Mononuclear cell (primary cell): ENCODE results near the gene SULT6B1. TPM values are rescaled to one million over a fixed set of nuclear protein-coding genes. Genes with fewer than 3 reads are reported as not detected.

Experiments used
- H3K27me3 ChIP-seq: 2 replicates; pipeline ENCODE4 v1.6.0; 2011; ENCODE audit warnings: low read length, control low read depth; ENCODE audit not compliant: insufficient read depth
- H3K4me1 ChIP-seq: 2 replicates; pipeline ENCODE4 v1.5.1; 2011; ENCODE audit warnings: mild to moderate bottlenecking, low read length, control low read depth; ENCODE audit not compliant: insufficient read depth
- H3K4me3 ChIP-seq: 2 replicates; pipeline ENCODE4 v1.5.1; 2011; ENCODE audit warnings: mild to moderate bottlenecking, low read length, moderate library complexity
- H3K9me3 ChIP-seq: 2 replicates; pipeline ENCODE4 v1.5.1; 2011; ENCODE audit warnings: low read depth, mild to moderate bottlenecking, control low read depth, low read length
- total RNA-seq: library from RNA; depleted of rRNA; stranded (reverse); fragments of >200 nt; gene quantifications from one replicate; pipeline ENCODE4 v1.2.3, GENCODE V29; 2012

Gene SULT6B1
- total RNA-seq, 1 donor, result not detected

DNA sequence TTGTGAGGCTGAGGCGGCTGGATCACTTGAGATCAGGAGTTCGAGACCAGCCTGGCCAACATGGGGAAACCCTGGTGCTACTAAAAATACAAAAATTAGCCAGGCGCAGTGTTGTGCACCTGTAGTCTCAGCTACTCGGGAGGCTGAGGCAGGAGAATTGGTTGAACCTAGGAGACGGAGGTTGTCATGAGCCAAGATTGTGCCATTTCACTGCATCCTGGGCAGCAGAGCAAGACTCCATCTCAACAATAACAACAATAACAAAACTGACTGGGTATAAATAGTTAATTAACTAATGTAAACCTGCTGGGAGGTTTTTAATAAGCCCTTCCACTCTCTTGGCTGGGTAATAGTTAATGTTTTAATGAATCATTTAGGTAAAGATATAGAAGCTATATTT, 7.8 kb downstream of the SULT6B1 start:
- Histone ChIP-seq H3K4me3 (no peak overlapping the region), H3K4me1 (no peaks in the 10 kb centered on the region), H3K9me3 (no peaks in the 10 kb centered on the region), H3K27me3 (no peaks in the 10 kb centered on the region)

DNA sequence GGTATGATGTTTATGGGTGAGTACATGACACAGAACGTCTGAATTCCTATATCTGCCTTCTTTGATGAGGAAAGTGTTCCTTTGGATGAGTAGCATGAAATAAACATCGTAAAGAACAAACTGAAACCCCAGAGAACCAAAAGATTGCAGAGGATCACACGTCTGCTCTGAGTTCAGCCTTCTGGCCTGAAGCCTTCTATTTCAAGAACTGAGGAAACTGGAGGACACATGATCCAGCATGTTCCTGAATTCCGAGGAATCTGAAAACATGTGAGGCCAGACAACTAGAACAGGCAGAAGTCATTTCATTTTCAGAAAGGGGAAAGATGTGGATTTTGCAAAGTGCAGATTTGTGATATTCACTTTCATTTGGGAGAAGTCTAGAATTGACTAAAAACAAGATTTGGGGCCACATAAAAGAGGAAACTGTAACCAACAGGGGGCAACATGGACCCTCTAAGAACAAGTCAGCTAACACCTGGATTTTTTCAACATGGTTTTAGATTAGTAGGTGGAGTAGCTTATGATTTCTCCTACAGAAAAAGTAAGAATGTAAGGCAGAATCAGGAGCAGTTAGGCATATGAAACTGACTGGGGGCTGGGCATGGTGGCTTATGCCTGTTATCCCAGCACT, 8.3 kb downstream of the SULT6B1 start:
- Histone ChIP-seq H3K4me3 (no peak overlapping the region), H3K27me3 (no peaks in the 10 kb centered on the region), H3K9me3 (no peaks in the 10 kb centered on the region), H3K4me1 (no peaks in the 10 kb centered on the region)

DNA sequence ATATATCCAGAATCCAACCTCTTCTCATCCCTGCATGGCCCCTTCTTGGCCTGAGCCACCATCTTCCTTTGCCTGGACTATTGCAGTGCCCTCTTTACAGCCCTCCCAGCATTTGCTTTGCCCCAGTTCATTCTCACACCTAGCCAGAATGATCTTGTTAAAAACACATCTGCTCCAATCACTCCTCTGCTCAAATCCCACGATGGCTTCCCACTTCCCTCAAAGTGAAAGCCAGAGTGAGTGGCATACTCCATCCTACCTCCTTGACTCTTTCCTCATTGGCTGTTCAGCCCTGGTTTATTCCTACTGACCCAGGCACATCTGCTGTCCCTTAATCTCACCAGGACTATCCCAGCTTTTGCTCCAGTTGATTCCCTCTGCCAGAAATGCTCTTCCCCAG, 14.7 kb downstream of the SULT6B1 start:
- Histone ChIP-seq H3K27me3 (no peaks in the 10 kb centered on the region), H3K9me3 (no peaks in the 10 kb centered on the region), H3K4me1 (no peaks in the 10 kb centered on the region), H3K4me3 (no peak overlapping the region)

DNA sequence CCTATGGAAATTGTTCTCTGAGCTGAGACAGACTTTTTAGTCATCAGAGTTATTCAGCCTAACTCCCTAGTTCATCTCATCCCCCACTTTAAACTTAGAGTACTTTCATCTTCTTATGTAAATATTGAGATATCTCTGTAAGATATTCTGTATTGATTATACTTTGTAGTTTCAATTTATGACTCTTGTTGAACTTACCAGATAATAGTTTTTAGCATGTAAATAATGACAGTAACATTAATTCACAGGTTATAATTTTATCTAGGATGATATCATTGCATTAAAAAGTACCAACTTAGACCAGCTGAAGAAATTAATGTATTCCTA, 16.9 kb downstream of the SULT6B1 start:
- H3K4me3 ChIP-seq, result no peak overlapping the region
- H3K9me3 ChIP-seq, result no peaks in the 10 kb centered on the region
- H3K4me1 ChIP-seq, result no peaks in the 10 kb centered on the region
- H3K27me3 ChIP-seq, result no peaks in the 10 kb centered on the region

DNA sequence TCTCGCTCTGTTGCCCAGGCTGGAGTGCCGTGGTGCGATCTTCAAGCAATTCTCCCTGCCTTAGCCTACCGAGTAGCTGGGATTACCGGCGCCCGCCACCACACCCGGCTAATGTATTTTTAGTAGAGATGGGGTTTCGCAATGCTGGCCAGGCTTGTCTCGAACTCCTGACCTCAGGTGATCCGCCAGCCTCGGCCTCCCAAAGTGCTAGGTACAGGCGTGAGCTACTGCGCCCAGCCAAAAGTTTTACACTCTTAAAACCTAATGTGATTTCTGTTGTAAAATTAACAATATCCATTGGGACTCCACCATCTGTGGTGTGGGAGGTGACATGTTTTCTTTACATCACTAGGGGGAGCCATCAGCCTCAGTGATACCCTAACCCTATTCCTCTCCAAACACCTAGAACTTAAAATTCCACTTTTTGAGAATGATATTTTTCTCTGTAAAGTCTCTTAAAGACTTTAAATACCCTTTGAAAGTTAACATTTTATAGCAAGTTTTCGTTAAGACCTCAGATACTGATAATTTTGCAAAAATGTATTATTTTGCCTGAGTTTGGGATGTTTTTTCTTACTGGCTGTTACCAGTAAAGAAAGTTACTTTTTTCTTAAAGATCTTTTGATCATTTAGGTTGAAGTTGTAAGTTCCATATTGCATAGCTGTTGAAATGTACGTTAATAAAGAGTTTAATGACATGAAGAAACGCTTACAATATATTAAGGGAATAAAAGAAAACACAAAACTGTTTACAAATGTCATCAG, 20.1 kb downstream of the SULT6B1 start:
- Histone ChIP-seq H3K4me1 (no peaks in the 10 kb centered on the region), H3K27me3 (no peaks in the 10 kb centered on the region), H3K9me3 (peaks cover 12% of the 10 kb centered on the region), H3K4me3 (no peak overlapping the region)

DNA sequence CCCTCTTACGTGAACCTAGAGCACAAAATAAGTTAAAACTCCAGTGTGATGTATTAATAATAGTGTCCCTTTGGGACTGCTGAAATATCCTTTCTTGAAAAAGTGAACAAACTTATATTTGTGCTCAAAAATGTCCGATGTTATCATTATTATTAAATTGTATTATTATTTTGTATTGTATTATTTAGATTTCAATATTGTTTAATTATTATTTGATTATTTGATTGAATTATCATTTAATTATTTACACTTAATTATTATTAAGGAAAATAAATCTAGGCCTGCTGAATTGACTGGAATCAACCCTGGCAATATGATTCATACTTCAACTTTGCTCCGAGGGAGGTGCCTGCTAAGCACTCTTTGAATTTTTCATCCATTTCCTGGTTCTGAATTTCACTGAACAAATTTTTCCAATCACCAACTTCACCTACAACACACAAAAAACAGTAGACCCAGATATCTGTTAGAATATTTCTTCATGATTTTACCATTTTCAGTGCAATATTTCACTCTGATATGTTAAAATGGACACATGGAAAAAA, 20.8 kb downstream of the SULT6B1 start:
- H3K4me1 ChIP-seq, result no peaks in the 10 kb centered on the region
- no peaks in the 10 kb centered on the region for H3K27me3 ChIP-seq
- no peak overlapping the region for H3K4me3 ChIP-seq
- H3K9me3 ChIP-seq, result peaks cover 12% of the 10 kb centered on the region

DNA sequence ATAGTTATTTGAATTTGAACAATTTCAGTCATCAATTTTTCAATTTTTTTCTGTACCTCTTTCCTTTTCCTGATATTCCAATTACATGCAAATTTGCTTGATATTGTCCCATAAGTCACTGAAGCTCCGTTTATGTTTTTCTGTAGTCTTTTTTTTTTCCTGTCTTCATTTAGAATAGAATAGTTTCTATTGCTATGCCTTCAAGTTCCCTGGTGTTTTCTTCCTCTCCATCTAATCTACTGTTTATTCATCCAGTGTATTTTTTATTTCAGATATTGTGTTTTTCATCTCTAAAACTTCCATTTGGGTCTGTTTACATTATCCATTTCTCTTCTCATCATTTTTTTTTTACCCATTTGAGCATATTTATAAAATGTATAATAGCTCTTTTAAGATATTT, 23.7 kb downstream of the SULT6B1 start:
- Histone ChIP-seq H3K4me1 (no peaks in the 10 kb centered on the region), H3K4me3 (no peak overlapping the region), H3K9me3 (peaks cover 12% of the 10 kb centered on the region), H3K27me3 (no peaks in the 10 kb centered on the region)

DNA sequence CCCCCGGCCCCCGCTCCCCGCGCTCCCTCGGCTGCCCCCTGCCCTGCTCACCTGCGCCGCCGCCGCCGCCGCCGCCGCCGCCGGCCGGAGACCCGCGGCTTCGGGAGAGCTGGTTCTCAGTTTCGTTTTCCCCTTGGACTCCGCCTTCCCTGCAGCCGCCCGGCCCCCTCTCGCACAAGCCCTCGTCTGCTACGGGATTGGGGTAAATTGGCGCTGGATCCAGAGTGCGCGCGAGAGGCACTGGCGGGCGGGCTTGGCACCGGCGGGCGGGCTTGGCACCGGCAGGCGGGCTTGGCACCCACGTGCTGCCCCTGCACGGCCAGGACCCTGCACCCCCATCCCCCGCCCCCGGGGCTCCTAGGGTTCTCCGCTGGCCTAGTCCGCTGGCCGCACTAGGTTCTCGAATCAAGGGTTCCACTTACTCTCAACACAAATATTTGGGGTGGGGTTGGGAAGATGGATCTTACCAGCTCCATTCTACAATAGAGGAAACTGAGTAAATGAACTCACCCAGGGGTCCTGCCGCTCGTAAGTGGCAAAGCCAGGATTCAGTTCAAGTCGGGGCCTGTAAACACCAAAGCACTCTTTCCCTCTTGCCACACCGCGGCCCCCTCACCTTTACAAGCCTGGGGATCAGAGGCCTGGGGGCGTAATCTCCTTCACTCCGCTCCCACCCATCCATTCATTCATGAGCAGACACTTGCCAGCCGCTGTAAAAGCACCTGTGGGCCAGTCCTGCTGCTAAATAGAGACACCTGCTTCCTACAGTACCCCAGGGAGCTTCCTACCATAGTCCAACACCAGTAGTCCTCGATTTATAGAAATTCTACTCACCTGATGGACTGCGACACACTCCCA, 31.4 kb downstream of the SULT6B1 start, which contains the start of gene EIF2AK2:
Gene EIF2AK2, minus strand, starts transcription at position 124 of the 858 bp plus-strand sequence. CDS start 9,174 bp downstream, outside the sequence.
- Histone ChIP-seq H3K27me3 (no peaks in the 10 kb centered on the region), H3K4me1 (peaks cover 25% of the 10 kb centered on the region), H3K9me3 (no peaks in the 10 kb centered on the region), H3K4me3 (peak within 1 kb of the TSS; percentile 91)

DNA sequence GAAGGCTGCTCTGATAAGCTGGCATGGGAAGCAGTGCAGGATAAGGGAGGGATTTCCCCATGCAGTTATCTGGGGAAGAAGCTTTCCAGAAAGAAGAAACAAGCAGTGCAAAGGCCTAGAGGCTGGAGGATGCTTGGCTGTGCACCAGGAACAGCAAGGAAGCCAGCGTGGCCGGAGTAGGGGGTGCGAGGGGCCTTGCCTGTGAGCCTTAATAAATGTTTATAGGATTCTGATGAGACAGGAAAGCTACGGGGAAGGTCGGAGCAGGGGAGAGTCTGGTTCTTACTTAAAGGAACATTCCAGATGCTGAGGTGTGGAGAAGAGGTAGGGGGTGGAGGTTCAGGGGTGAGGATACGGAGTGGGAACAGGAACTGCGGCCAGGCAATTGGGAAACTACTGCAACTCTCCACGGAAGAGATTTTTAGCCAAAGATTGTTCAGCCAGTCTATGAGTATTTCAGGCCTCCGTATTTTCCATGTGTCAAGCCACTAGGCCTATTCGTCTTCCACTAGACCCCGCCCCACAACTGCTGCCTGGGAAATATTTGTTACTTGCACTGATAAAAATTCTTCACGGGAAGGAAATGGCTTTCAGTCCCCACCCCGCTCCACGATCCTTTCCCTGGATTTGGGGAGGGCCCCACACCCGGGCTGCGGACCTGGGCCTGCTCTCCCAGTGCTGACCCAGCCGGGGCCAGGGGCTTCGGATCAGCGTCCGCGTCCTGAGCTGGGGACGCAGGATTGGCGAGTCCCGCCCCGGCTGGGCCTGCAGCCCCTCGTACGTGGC, 32.2 kb downstream of the SULT6B1 start:
- peaks cover 25% of the 10 kb centered on the region for H3K4me1 ChIP-seq
- peak overlapping the region; percentile 91 for H3K4me3 ChIP-seq
- H3K9me3 ChIP-seq, result no peaks in the 10 kb centered on the region
- no peaks in the 10 kb centered on the region for H3K27me3 ChIP-seq

DNA sequence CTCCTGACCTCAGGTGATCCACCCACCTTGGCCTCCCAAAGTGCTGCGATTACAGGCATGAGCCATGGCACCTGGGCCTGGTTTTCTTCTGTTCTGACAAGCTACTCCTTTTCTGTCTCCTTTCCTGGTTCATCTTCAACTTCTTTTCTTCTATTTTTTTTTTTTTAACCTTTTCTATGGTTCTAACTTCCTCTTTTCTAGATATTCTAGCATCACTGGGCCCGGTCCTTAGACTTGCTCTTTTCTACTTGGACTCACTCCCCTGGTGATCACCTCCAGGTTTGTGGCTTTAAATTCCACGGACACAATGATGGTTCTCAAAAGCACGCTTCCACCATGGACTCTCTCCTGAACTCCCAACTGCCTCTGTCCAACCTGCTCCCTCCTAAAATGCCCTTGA, 33.7 kb downstream of the SULT6B1 start:
- no peak overlapping the region for H3K4me3 ChIP-seq
- H3K27me3 ChIP-seq, result no peaks in the 10 kb centered on the region
- no peaks in the 10 kb centered on the region for H3K9me3 ChIP-seq
- H3K4me1 ChIP-seq, result peaks cover 25% of the 10 kb centered on the region

DNA sequence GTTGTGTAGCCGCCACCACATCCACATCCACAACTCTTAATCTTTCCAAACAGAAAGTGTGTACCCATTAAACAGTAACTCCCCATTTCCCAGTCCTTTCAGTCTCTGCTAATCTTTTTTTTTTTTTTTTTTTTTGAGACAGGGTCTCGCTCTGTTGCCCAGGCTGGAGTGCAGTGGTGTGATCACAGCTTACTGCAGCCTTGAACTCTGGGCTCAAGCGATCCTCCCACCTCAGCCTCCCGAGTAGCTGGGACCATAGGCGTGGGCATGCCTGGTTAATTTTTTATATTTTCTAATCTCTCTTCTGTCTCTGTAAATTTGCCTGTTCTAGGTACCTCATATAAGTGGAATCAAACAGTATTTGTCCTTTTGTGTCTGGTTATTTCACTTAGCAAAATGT, 35.2 kb downstream of the SULT6B1 start:
- Histone ChIP-seq H3K27me3 (no peaks in the 10 kb centered on the region), H3K4me1 (peaks cover 25% of the 10 kb centered on the region), H3K9me3 (no peaks in the 10 kb centered on the region), H3K4me3 (no peak overlapping the region)

DNA sequence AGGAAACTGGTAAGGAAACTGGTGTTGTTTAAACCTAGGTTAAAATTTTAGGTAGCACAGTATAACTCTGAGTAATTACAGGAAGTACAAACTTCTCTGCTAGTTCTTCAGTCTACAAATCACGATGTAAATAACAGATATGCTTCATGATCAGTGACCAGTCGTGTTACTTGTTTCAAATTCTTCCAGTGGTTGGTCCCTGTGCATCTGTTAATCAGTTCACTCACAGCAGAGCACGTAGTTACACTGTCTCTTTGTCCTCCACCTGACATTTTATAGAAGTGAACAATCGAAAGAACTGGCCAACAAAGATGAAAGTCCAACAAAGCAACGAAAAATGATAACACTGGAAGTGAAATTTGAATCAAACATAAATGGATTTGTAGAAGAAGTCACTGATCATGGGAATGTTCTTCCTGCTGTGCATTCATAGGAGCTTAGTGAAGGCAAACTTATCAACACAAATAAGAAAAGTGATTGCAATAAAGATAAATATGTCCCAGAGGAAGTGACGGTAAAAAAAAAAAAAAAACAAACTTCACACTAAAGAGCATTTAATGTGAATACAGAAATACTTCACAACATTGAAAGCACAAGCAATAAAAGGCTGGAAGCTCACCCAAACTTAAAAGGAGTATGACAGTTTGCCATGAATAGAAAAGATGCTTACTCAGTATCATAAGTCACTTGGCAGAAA, 38.7 kb downstream of the SULT6B1 start:
- H3K27me3 ChIP-seq, result no peaks in the 10 kb centered on the region
- H3K4me3 ChIP-seq, result no peak overlapping the region
- peaks cover 1% of the 10 kb centered on the region for H3K4me1 ChIP-seq
- no peaks in the 10 kb centered on the region for H3K9me3 ChIP-seq

DNA sequence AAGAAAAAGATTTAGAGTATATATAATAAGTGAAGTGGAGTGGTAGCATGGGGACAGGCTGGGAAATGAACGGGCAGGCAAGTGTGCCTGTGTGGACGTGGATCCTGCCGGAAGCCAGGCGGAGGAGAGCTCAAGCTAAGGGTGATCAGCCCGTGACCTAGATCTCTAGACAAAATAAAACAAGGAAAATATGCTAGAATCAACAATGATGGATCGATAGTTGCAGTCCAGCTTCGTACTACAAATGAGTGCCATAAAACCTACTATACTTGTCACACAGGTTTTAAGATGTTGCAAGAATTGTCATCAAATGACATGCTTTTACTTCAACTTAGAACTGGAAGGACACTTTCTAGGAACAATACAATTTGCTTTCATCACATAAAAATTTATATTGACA, 40.1 kb downstream of the SULT6B1 start:
- no peaks in the 10 kb centered on the region for H3K9me3 ChIP-seq
- no peak overlapping the region for H3K4me3 ChIP-seq
- no peaks in the 10 kb centered on the region for H3K4me1 ChIP-seq
- H3K27me3 ChIP-seq, result no peaks in the 10 kb centered on the region

DNA sequence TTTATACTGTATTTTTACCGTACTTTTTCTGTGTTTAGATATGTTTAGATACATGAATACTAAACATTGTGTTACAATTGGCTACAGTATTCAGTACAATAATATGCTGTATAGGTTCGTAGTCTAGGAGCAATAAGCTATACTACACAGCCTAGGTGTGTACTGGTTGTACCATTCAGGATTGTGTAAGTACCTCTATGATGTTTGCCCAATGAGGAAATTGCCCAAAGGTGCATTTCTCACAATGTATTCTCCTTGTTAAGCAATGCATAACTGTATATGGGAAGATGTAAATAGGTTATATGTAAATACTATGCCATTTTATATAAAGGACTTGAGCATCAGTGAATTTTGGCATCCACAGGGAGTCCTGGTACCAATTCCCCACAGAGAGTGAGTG, 42.4 kb downstream of the SULT6B1 start:
- no peaks in the 10 kb centered on the region for H3K4me1 ChIP-seq

More for the DNA sequence above, 42.4 kb downstream of the SULT6B1 start:
- no peaks in the 10 kb centered on the region for H3K27me3 ChIP-seq
- H3K4me3 ChIP-seq, result no peak overlapping the region
- no peaks in the 10 kb centered on the region for H3K9me3 ChIP-seq
